DND-41 (cell line): ENCODE data around the gene AUTS2.

Experiments used
- ATAC-seq: fragments of 200-7000 bp; cut with Tn5 transposase; 3 replicates; pipeline ENCODE4 v1.9.1; 2021; ENCODE audit warnings: low read depth; ENCODE audit not compliant: insufficient read depth
- DNase-seq: peaks from one replicate; pipeline ENCODE4 v3.0.0-alpha.2; 2020
- H2AFZ ChIP-seq: 2 replicates; pipeline ENCODE4 v1.6.0; 2012; ENCODE audit warnings: low read depth, low read length
- H3K27ac ChIP-seq: 2 replicates; pipeline ENCODE4 v1.5.1; 2012; ENCODE audit warnings: low read length, inconsistent platforms
- H3K27me3 ChIP-seq: fragments of 200-600 bp; sonication (generic); 2 replicates; pipeline ENCODE4 v1.6.0; 2012; ENCODE audit warnings: low read length, mild to moderate bottlenecking, inconsistent platforms; ENCODE audit not compliant: insufficient read depth, poor library complexity
- H3K36me3 ChIP-seq: 2 replicates; pipeline ENCODE4 v1.5.1; 2012; ENCODE audit warnings: low read length, inconsistent platforms; ENCODE audit not compliant: insufficient read depth
- H3K4me1 ChIP-seq: 2 replicates; pipeline ENCODE4 v1.5.1; 2012; ENCODE audit warnings: mild to moderate bottlenecking, low read length; ENCODE audit not compliant: insufficient read depth
- H3K4me2 ChIP-seq: 2 replicates; pipeline ENCODE4 v1.6.0; 2012; ENCODE audit warnings: mild to moderate bottlenecking, moderate library complexity, low read length, inconsistent platforms; ENCODE audit not compliant: insufficient read depth
- H3K4me3 ChIP-seq, 2 experiments: fragments of 200-600 bp in 1 of 2; shearing (Covaris generic) in 1 of 2; 2 replicates each; pipeline ENCODE4 v1.5.1; 2012 to 2016; ENCODE audit warnings: inconsistent platforms in 2 of 2, low read length in 2 of 2, mild to moderate bottlenecking in 2 of 2, low read depth in 1 of 2, moderate library complexity in 1 of 2
- H3K79me2 ChIP-seq: 2 replicates; pipeline ENCODE4 v1.6.0; 2012; ENCODE audit warnings: low read length, inconsistent platforms; ENCODE audit not compliant: insufficient read depth
- H3K9ac ChIP-seq: 2 replicates; pipeline ENCODE4 v1.6.0; 2012; ENCODE audit warnings: low read depth, mild to moderate bottlenecking, inconsistent platforms, low read length, moderate library complexity
- H3K9me3 ChIP-seq: 2 replicates; pipeline ENCODE4 v1.5.1; 2012; ENCODE audit warnings: low read length, moderate library complexity, mild to moderate bottlenecking, inconsistent platforms; ENCODE audit not compliant: insufficient read depth, severe bottlenecking
- H4K20me1 ChIP-seq: 2 replicates; pipeline ENCODE4 v1.6.0; 2012; ENCODE audit warnings: low read length; ENCODE audit not compliant: insufficient read depth
- EZH2 ChIP-seq: IDR thresholded peaks from 3 replicates; pipeline ENCODE4 v1.6.1; 2012; ENCODE audit warnings: borderline replicate concordance, low read depth, mild to moderate bottlenecking, moderate library complexity, low read length, inconsistent platforms; ENCODE audit not compliant: severe bottlenecking
- TF ChIP-seq, protein P1 (sequence below): IDR thresholded peaks from 2 replicates; pipeline ENCODE4 v1.5.1; 2012; ENCODE audit warnings: borderline replicate concordance, low read length, moderate library complexity, mild to moderate bottlenecking; ENCODE audit not compliant: poor library complexity, severe bottlenecking; ENCODE audit errors: extremely low read depth

The AUTS2 gene

DNA sequence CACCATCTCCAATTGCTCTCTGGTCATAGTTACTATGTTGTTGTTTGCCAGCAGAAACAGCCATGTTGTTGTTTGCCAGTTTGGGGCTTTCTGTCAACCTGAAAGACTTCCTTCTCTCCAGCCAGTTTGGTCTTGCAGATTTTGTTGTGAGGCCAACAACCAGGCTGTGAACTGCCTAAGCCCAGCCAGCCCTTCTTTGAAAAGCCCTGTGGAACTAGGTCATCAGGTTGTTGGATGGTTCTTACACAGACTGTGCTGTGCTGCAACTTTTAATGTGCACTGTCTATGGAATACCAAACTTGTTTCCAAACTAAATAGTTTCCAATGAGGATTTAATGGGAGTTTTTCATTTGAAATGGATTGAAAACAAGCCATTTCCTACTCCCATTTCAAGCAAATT lies 940.9 kb downstream of the AUTS2 start:
- Histone ChIP-seq H3K27me3 (no peaks in the 10 kb centered on the region), H3K4me3 (no peak overlapping the region), H3K79me2 (no peaks in the 10 kb centered on the region), H3K9ac (no peak overlapping the region), H3K4me2 (no peak overlapping the region), H3K36me3 (no peaks in the 10 kb centered on the region), H2AFZ (no peak overlapping the region), H3K4me1 (no peaks in the 10 kb centered on the region), H3K27ac (no peak overlapping the region), H4K20me1 (no peaks in the 10 kb centered on the region), H3K9me3 (no peaks in the 10 kb centered on the region)
- DNase-seq (no peak), ATAC-seq (no peak)
- no peak for TF ChIP-seq EZH2
- TF ChIP-seq, protein P1, sequence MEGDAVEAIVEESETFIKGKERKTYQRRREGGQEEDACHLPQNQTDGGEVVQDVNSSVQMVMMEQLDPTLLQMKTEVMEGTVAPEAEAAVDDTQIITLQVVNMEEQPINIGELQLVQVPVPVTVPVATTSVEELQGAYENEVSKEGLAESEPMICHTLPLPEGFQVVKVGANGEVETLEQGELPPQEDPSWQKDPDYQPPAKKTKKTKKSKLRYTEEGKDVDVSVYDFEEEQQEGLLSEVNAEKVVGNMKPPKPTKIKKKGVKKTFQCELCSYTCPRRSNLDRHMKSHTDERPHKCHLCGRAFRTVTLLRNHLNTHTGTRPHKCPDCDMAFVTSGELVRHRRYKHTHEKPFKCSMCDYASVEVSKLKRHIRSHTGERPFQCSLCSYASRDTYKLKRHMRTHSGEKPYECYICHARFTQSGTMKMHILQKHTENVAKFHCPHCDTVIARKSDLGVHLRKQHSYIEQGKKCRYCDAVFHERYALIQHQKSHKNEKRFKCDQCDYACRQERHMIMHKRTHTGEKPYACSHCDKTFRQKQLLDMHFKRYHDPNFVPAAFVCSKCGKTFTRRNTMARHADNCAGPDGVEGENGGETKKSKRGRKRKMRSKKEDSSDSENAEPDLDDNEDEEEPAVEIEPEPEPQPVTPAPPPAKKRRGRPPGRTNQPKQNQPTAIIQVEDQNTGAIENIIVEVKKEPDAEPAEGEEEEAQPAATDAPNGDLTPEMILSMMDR, result no peak

DNA sequence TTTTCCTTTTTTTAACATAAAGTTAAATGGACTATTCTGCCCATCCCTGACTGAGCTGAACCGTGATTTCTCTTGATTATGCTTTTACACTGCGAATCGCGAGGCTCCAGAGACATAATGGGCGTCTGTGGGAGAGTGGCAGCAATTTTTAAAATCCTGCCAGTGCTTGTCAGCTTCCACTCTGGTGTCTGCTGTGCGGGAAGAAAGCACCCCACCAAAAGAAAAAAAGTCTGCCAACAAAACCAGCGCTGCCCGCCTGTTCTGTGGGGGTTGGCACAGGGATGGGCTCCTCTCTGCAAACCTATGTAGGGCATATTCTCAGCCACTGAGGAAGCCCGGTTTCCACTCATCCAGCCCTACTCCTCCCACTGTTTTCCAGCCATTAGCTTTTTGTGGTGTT lies 941.3 kb downstream of the AUTS2 start:
- DNase-seq (no peak), ATAC-seq (no peak)
- H3K4me2 ChIP-seq, result no peak overlapping the region
- H3K36me3 ChIP-seq, result no peaks in the 10 kb centered on the region
- H3K79me2 ChIP-seq, result no peaks in the 10 kb centered on the region
- H3K4me3 ChIP-seq, result no peak overlapping the region
- no peaks in the 10 kb centered on the region for H3K4me1 ChIP-seq
- H3K9me3 ChIP-seq, result no peaks in the 10 kb centered on the region
- no peaks in the 10 kb centered on the region for H3K27me3 ChIP-seq
- no peaks in the 10 kb centered on the region for H4K20me1 ChIP-seq
- no peak overlapping the region for H3K9ac ChIP-seq
- no peak overlapping the region for H3K27ac ChIP-seq
- H2AFZ ChIP-seq, result no peak overlapping the region
- TF ChIP-seq EZH2, result no peak
- TF ChIP-seq, protein P1, result no peak

DNA sequence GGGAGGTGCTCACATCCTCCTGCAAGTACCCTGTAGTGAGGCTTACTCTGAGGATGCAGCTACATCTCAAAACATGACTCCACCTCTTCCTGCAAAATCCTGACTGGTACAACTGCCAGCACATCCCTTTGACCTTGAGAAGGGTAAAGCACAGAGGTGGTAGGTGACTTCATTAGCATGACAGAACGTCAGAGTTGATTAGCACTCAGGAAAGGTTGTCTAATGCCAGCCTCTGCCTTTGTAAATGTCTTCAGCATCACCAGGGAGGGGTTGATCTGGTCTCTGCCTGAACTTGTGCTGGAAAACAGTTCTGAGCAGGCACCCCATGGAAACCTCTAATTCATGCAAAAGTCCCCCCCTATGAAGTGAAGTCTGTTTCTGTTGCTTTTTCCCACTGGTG lies 942.4 kb downstream of the AUTS2 start:
- Histone ChIP-seq H3K4me2 (no peak overlapping the region), H3K4me3 (no peak overlapping the region), H4K20me1 (no peaks in the 10 kb centered on the region), H3K27me3 (no peaks in the 10 kb centered on the region), H3K9ac (no peak overlapping the region), H3K4me1 (no peaks in the 10 kb centered on the region), H3K79me2 (no peaks in the 10 kb centered on the region), H3K9me3 (no peaks in the 10 kb centered on the region), H3K27ac (no peak overlapping the region), H3K36me3 (no peaks in the 10 kb centered on the region), H2AFZ (no peak overlapping the region)
- ATAC-seq, result no peak
- no peak for DNase-seq
- TF ChIP-seq, protein P1, result no peak
- no peak for TF ChIP-seq EZH2

DNA sequence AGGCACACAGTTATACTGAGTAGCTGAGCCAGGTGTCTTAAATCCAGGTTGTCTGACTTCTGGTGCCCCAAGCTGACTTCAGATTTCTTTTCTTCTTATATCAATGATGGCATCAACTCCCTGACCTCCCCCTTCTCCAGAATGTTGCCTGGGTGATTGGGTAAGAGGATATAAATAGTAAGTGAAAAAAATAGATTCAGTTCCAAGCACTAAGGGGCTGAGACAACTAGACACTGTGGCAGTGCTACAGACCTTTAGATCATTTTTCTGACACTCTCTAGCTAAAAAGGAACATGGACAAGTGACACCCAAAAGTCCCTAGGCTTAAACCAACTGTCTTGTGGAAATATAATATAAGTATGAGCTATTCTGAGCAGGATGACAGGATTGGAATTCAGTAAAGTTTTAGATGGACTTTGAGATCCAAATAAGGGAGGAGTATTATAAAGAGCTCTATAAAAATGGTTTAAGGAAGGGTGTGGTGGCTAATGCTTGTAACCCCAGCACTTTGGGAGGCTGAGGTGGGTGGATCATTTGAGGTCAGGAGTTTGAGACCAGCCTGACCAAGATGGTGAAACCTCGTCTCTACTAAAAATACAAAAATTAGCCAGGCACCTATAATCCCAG lies 944.6 kb downstream of the AUTS2 start:
- no peak overlapping the region for H3K4me2 ChIP-seq
- H3K79me2 ChIP-seq, result no peaks in the 10 kb centered on the region
- no peaks in the 10 kb centered on the region for H3K27me3 ChIP-seq
- no peaks in the 10 kb centered on the region for H3K36me3 ChIP-seq
- DNase-seq (no peak), ATAC-seq (no peak)
- no peak overlapping the region for H2AFZ ChIP-seq
- H3K27ac ChIP-seq, result no peak overlapping the region
- H3K4me1 ChIP-seq, result no peaks in the 10 kb centered on the region
- H3K4me3 ChIP-seq, result no peak overlapping the region
- H3K9ac ChIP-seq, result no peak overlapping the region
- TF ChIP-seq, protein P1, result no peak
- TF ChIP-seq EZH2, result no peak
- H4K20me1 ChIP-seq, result no peaks in the 10 kb centered on the region
- no peaks in the 10 kb centered on the region for H3K9me3 ChIP-seq
